Measurements from ENCODE around the gene ERICH4.
A peak's percentile ranks its signal among the peaks of the same experiment; 100 is the strongest.

ERICH4 gene, protein sequence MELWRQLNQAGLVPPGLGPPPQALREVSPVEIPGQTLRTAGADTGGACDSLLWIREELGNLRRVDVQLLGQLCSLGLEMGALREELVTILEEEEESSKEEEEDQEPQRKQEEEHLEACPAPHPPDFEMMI

DNA sequence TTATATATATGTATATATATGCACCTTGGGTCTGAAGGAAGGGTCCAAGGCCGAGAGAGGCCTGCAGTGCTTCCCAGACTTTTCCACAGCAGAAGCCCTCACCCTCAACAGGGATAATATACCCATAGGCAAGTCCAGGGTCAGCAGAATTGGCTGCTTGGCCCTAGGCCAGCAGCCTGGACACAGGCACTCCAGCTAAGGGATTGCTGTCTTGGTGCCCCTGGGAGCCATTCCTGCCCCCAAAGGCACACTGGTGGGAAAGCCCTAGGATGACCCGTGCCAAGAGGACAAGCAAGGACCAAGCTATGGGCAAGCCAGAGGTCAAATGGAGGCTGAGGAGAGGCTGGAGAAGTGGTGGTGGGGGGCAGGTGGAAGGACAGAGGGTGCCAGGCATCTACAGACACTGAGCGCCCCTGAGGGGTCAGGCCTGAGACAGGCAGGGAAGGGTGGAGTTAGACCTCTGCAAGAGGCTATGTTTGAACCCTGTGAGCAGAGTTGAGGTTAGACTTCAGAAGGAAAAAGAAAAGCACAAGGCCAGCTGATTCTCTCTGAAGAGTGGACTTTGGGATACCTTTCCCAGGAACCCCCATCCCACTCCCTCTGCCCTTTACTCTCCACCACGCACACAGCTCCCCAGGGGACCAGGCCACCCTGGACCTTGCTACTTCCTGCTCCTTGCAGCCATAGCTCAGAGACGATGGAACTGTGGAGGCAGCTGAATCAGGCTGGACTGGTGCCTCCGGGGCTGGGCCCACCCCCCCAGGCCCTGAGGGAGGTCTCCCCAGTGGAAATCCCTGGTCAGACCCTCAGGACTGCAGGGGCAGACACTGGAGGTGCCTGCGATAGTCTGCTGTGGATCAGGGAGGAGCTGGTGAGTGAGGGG lies at the start of gene ERICH4:
ERICH4 (plus strand) TSS at position 684 of the 883 bp plus-strand sequence; CDS start at position 698, 14 bp downstream.
- H3K4me3 ChIP-seq (ENCODE audit: low read depth, low read length), result no peak within 1 kb of the TSS
- TF ChIP-seq, protein P1, sequence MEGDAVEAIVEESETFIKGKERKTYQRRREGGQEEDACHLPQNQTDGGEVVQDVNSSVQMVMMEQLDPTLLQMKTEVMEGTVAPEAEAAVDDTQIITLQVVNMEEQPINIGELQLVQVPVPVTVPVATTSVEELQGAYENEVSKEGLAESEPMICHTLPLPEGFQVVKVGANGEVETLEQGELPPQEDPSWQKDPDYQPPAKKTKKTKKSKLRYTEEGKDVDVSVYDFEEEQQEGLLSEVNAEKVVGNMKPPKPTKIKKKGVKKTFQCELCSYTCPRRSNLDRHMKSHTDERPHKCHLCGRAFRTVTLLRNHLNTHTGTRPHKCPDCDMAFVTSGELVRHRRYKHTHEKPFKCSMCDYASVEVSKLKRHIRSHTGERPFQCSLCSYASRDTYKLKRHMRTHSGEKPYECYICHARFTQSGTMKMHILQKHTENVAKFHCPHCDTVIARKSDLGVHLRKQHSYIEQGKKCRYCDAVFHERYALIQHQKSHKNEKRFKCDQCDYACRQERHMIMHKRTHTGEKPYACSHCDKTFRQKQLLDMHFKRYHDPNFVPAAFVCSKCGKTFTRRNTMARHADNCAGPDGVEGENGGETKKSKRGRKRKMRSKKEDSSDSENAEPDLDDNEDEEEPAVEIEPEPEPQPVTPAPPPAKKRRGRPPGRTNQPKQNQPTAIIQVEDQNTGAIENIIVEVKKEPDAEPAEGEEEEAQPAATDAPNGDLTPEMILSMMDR (IDR thresholded peaks at IDR 0.05; ENCODE audit: borderline replicate concordance, insufficient read depth, low read depth, low read length), result no peak

DNA sequence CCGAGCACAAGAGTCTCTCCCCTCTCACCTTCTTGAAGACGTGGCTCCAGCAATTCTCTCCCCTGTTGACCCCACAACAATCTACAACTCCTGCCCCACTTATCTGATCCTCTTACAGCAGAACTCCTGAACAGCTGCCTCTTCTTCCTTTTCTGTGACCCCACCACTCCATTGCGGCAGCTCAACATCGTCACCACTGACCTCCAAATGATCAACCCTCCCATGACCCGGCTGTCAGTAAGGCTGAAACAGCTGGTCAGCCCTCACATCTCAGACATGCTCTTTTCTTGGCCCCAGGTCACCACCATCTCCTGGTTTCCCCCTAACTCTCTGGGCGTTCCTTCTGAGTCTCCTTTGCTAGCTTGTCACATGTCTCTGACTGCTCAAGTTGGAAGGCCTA lies 47.6 kb upstream of the ERICH4 start:
- peak overlapping the region; percentile 26 for H3K4me3 ChIP-seq (ENCODE audit: low read depth, low read length)
- TF ChIP-seq, protein P1 (IDR thresholded peaks at IDR 0.05; ENCODE audit: borderline replicate concordance, insufficient read depth, low read depth, low read length), result no peak

DNA sequence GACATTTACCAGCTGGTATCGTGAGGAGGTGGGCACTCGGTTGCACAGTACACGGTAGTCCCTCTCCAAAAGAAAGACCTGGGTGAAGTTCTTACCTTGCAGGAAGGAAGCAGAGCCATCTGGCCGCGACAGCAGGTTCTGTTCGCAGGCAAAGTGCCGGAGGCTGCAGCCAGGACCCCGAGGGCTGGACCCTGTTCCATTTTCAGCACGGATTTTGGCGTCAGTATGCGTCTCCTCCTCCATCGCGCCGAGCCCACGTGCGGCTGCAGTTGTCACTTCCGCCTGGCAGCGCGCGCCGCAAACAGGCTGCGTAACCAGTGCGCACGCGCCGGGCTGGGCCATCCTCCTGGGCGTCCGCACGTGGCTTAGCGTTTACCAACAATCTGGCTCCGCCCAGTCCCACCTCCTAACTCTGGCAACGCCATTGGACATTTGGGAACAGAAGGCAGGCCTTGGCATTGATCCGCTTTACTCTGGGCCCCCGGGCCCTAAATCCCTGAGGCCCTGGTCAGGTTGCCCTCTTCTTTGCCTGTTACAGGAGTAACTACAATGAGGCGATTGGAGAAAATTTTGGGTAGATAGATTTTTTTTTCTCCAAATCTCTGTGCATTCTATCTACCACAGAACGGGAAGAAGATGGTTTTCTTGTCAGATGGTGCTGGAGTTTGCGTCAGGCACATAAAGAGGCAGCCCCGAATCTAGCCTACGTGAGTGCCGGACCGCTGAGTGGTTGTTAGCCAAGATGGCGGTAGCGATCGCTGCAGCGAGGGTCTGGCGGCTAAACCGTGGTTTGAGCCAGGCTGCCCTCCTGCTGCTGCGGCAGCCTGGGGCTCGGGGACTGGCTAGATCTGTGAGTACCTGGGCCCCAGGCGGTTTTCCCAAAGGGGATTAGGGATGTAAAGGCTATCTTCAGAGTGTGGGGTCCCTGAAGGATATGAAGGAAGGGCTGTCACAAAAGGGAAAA lies 45.6 kb upstream of the ERICH4 start, which contains the start of the genes BCKDHA and EXOSC5:
BCKDHA (plus strand) TSS at position 733 of the 964 bp plus-strand sequence; CDS start at position 743, 10 bp downstream.
EXOSC5 (minus strand) TSS at position 274 of the 964 bp plus-strand sequence; CDS start at position 243, 31 bp downstream.
- TF ChIP-seq, protein P1 (IDR thresholded peaks at IDR 0.05; ENCODE audit: borderline replicate concordance, insufficient read depth, low read depth, low read length), result no peak
- peak within 1 kb of the TSS; percentile 91 for H3K4me3 ChIP-seq (ENCODE audit: low read depth, low read length)

DNA sequence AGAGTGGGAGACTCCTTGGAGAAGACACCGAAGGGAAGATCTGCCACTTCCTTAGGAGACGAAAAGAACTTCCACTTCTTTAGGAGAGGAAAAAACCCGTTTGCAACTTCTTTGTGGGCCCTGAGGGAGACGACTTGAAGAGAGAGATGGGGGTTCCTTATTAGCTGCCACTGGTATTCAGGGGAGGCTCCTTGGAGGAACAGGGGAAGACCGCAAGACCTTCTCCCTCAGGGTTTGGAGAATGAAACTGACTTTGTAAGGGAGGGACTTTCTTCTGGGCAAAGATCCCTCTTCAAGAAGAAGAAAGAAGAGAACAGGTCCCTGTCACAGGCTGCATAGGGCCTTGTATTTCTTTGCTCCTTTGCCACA lies 44.9 kb upstream of the ERICH4 start:
- peak overlapping the region; percentile 73 for H3K4me3 ChIP-seq (ENCODE audit: low read depth, low read length)
- TF ChIP-seq, protein P1 (IDR thresholded peaks at IDR 0.05; ENCODE audit: borderline replicate concordance, insufficient read depth, low read depth, low read length), result no peak

DNA sequence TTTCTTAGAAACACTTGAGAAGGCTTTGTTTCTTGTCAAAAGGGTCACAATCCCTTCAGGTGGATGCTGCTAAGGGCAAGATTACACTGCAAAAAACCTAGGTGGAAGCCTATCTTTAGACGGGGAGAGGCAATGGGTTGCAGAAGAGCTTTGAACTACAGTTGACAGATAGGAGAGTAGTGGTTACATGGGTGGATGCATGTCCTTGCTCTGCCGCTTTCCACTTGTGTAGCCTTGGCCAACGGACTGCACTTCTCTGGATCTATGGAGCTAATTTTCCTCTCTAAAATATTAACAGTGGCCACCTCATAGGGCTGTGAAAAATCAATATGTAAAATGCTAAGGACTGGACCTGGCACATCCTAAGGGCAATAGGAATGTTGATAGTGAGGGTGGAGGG lies 44.4 kb upstream of the ERICH4 start:
- TF ChIP-seq, protein P1 (IDR thresholded peaks at IDR 0.05; ENCODE audit: borderline replicate concordance, insufficient read depth, low read depth, low read length), result no peak
- H3K4me3 ChIP-seq (ENCODE audit: low read depth, low read length), result peak overlapping the region; percentile 73

DNA sequence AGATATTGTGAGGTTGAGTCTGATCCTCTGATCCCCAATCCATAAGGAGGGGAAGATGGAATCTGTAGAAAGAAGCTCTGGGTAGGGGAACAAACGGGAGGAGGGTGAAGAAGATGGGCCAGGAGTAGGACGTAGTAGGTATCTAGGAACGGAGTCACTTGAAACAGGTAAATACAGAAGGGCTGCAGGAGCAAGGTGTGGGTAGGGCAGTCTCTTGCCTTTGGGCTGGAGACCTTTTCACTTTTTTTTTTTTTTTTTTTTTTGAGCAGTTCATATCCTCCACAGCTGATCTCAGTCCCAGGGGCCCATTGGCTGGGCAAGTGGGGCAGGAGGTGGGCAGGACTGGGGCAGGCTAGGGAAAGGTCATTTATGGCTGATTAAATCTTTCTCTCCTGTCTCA lies 43.9 kb upstream of the ERICH4 start:
- no peak overlapping the region for H3K4me3 ChIP-seq (ENCODE audit: low read depth, low read length)
- TF ChIP-seq, protein P1 (IDR thresholded peaks at IDR 0.05; ENCODE audit: borderline replicate concordance, insufficient read depth, low read depth, low read length), result no peak

All from GM12875 (cell line).